IPS DF 6.9 (cell line): ENCODE measurements around the gene IL19.
"Not testable (repeated sequence)": the region's sequence is repeated elsewhere in the genome, so short reads cannot be mapped to it uniquely, and the experiment has no call there.

Source experiments
- DNase-seq: peaks from one replicate; pipeline ENCODE4 v3.0.0-alpha.2; 2013; ENCODE audit warnings: low read depth, low spot score
- H3K27ac ChIP-seq: one replicate; pipeline ENCODE4 v1.5.1; 2013; ENCODE audit warnings: low read length, control low read depth
- H3K27me3 ChIP-seq: 2 replicates; pipeline ENCODE4 v1.6.1; 2013; ENCODE audit warnings: mild to moderate bottlenecking, low read length; ENCODE audit not compliant: control insufficient read depth, insufficient read depth
- H3K36me3 ChIP-seq: 2 replicates; pipeline ENCODE4 v1.6.1; 2013; ENCODE audit warnings: low read length; ENCODE audit not compliant: control insufficient read depth, insufficient read depth
- H3K4me1 ChIP-seq: 2 replicates; pipeline ENCODE4 v1.6.1; 2013; ENCODE audit warnings: low read length; ENCODE audit not compliant: control insufficient read depth, insufficient read depth
- H3K4me3 ChIP-seq: 2 replicates; pipeline ENCODE4 v1.5.1; 2013; ENCODE audit warnings: mild to moderate bottlenecking, low read length
- H3K9me3 ChIP-seq: 2 replicates; pipeline ENCODE4 v1.6.1; 2013; ENCODE audit warnings: low read length, inconsistent platforms; ENCODE audit not compliant: control insufficient read depth, insufficient read depth
- WGBS: extraction: QIAGEN DNeasy Blood & Tissue Kit; methylation state at CpG from one replicate; pipeline ENCODE4 v1.1.7; 2013; ENCODE audit warnings: mixed read lengths, missing lambda C conversion rate; ENCODE audit not compliant: insufficient read length, insufficient coverage; 5-methylcytosine and 5-hydroxymethylcytosine counted together

IL19 gene

GRCh38 chr1:206841609-206842323 lies 71.2 kb downstream of the IL19 start:
- Histone ChIP-seq H3K4me1 (no peaks in the 10 kb centered on the region), H3K36me3 (no peaks in the 10 kb centered on the region), H3K27me3 (no peaks in the 10 kb centered on the region), H3K4me3 (no peak overlapping the region), H3K9me3 (no peaks in the 10 kb centered on the region), H3K27ac (no peak overlapping the region)
- WGBS = no CpG with 5 or more reads among the region's 7 CpGs
- no peak for DNase-seq

- H3K27me3 ChIP-seq = no peaks in the 10 kb centered on the region
Measured at GRCh38 chr1:206842854-206843253, 72.3 kb downstream of the IL19 start.

DNA sequence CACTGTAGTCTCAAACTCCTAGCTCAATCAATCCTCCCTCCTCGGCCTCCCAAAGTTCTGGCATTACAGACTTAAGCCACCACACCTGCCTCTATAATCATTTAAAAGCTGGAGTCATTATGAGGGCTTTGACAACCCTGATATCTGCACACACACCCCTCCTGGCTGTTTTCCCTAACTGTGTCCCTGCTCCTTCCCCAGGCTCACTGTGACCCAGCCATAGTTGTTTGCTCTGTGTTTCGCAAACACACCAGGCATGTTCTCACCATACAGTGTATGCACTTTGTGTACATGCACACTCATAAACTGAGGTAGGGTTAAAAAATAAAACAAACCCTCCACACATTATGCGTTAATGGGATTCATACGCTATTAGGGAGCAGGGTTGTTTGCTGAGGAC lies 73.1 kb downstream of the IL19 start:
- H3K27me3 ChIP-seq = no peaks in the 10 kb centered on the region
- H3K36me3 ChIP-seq = no peaks in the 10 kb centered on the region
- no CpG with 5 or more reads among the region's 4 CpGs for WGBS
- H3K27ac ChIP-seq = no peak overlapping the region
- no peaks in the 10 kb centered on the region for H3K9me3 ChIP-seq
- H3K4me1 ChIP-seq = no peaks in the 10 kb centered on the region
- no peak for DNase-seq
- H3K4me3 ChIP-seq = no peak overlapping the region

More at GRCh38 chr1:206842854-206843253, 72.3 kb downstream of the IL19 start:
- Histone ChIP-seq H3K9me3 (no peaks in the 10 kb centered on the region), H3K27ac (no peak overlapping the region), H3K4me3 (no peak overlapping the region), H3K4me1 (no peaks in the 10 kb centered on the region), H3K36me3 (no peaks in the 10 kb centered on the region)
- no peak for DNase-seq

GRCh38 chr1:206846487-206846886 lies 75.9 kb downstream of the IL19 start:
- no peaks in the 10 kb centered on the region for H3K27me3 ChIP-seq
- H3K4me1 ChIP-seq = no peaks in the 10 kb centered on the region
- no peak overlapping the region for H3K4me3 ChIP-seq
- no peaks in the 10 kb centered on the region for H3K9me3 ChIP-seq
- no peak for DNase-seq
- no peaks in the 10 kb centered on the region for H3K36me3 ChIP-seq
- H3K27ac ChIP-seq = no peak overlapping the region

- no CpG with 5 or more reads among the region's 3 CpGs for WGBS
- no peaks in the 10 kb centered on the region for H3K27me3 ChIP-seq
- H3K9me3 ChIP-seq = no peaks in the 10 kb centered on the region
- no peak overlapping the region for H3K4me3 ChIP-seq
- no peak for DNase-seq
- H3K36me3 ChIP-seq = no peaks in the 10 kb centered on the region
- no peaks in the 10 kb centered on the region for H3K4me1 ChIP-seq
- no peak overlapping the region for H3K27ac ChIP-seq
Measured at GRCh38 chr1:206847337-206847834, 76.8 kb downstream of the IL19 start.

DNA sequence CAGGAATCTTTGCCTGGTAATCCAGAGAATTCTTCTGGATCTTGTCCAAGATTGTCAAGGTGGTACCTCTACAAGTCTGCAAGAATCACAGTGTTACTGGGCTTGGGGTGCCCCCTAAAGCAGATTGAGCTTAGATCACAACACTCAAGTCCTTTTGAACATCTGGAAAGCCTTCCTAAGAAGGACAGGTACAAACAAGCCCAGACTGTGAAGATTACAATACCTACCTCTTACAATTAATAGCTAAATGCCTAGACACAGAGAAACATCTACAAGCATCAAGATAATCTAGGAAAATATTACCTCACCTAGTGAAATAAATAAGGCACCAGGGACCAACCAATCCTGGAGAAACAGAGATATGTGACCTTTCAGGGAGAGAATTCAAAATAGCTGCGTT lies 77.4 kb downstream of the IL19 start:
- Histone ChIP-seq H3K4me1 (no peaks in the 10 kb centered on the region), H3K9me3 (no peaks in the 10 kb centered on the region), H3K27ac (no peak overlapping the region), H3K36me3 (no peaks in the 10 kb centered on the region), H3K27me3 (no peaks in the 10 kb centered on the region), H3K4me3 (no peak overlapping the region)
- no peak for DNase-seq
- WGBS = no CpG with 5 or more reads among the region's 1 CpG

- no peaks in the 10 kb centered on the region for H3K4me1 ChIP-seq
- H3K27me3 ChIP-seq = no peaks in the 10 kb centered on the region
- no peak for DNase-seq
- no CpG with 5 or more reads among the region's 2 CpGs for WGBS
- H3K9me3 ChIP-seq = no peaks in the 10 kb centered on the region
- no peak overlapping the region for H3K4me3 ChIP-seq
- no peak overlapping the region for H3K27ac ChIP-seq
- no peaks in the 10 kb centered on the region for H3K36me3 ChIP-seq
Measured at GRCh38 chr1:206850401-206850800, 79.8 kb downstream of the IL19 start.

DNA sequence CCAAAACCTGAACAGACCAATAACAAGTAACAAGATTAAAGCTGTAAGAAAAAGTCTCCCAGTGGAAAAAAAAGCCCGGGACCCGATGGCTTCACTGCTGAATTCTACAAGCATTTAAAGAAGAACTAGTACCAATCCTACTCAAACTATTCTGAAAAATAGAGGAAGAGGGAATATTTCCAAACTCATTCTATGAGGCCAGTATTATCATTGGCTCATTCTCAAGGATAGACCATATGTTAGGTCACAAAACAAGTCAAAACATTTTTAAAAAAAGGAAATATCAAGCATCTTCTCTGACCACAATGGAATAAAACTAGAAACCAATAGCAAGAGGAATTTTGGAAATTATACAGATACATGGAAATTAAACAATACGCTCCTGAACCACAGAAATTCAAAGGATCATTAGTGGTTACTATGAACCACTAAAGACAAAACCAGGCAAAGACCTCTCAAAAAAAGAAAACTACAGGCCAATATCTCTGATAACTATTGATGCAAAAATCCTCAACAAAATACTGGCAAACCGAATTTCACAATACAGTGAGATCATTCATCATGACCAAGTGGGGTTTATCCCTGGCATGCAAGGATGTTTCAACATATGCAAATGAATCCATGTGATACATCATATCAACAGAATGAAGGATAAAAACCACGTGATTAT lies 80.9 kb downstream of the IL19 start:
- Histone ChIP-seq H3K9me3 (no peaks in the 10 kb centered on the region), H3K4me1 (no peaks in the 10 kb centered on the region), H3K36me3 (no peaks in the 10 kb centered on the region), H3K27ac (no peak overlapping the region), H3K27me3 (no peaks in the 10 kb centered on the region), H3K4me3 (no peak overlapping the region)
- DNase-seq = no peak
- no CpG with 5 or more reads among the region's 5 CpGs for WGBS

GRCh38 chr1:206852662-206853061 lies 82.1 kb downstream of the IL19 start:
- H3K27ac ChIP-seq, H3K27me3 ChIP-seq, H3K36me3 ChIP-seq, H3K4me1 ChIP-seq, H3K9me3 ChIP-seq, DNase-seq, H3K4me3 ChIP-seq: not testable (repeated sequence)
- WGBS = no CpG with 5 or more reads among the region's 2 CpGs

- DNase-seq, H3K9me3 ChIP-seq, H3K4me3 ChIP-seq, H3K27me3 ChIP-seq, H3K27ac ChIP-seq, H3K4me1 ChIP-seq, H3K36me3 ChIP-seq: not testable (repeated sequence)
Measured at GRCh38 chr1:206853696-206854095, 83.1 kb downstream of the IL19 start.
